HS-5 (cell line): Measurements from ENCODE around the gene USO1.

Source experiments
- DNase-seq: peaks from one replicate; pipeline ENCODE4 v3.0.0-alpha.2; 2012; ENCODE audit warnings: low read depth

Gene USO1

GRCh38 chr4:75843596-75843995 is 119.2 kb downstream of the USO1 start:
- DNase-seq: no peak

GRCh38 chr4:75844151-75844662 is 119.8 kb downstream of the USO1 start:
- peak; percentile 86 for DNase-seq

- DNase-seq: no peak
Observed at GRCh38 chr4:75845992-75846391, 121.6 kb downstream of the USO1 start.

GRCh38 chr4:75848171-75848760 is 123.9 kb downstream of the USO1 start:
- peak; percentile 79 for DNase-seq

- DNase-seq: peak; percentile 69
Observed at GRCh38 chr4:75848891-75849290, 124.5 kb downstream of the USO1 start.

- no peak for DNase-seq
Observed at GRCh38 chr4:75849461-75849860, 125.1 kb downstream of the USO1 start.

GRCh38 chr4:75858721-75859120 is 134.3 kb downstream of the USO1 start:
- DNase-seq: no peak

GRCh38 chr4:75860606-75861005 is 136.2 kb downstream of the USO1 start:
- DNase-seq: no peak
